HG03025 (cell line): ENCODE results near the gene C2CD4D.

Source experiments
- ATAC-seq: cut with Tn5 transposase; IDR thresholded peaks from one replicate; pipeline ENCODE4 v1.9.1; 2021; ENCODE audit warnings: mild to moderate bottlenecking, moderate library complexity; ENCODE audit not compliant: unreplicated experiment, low FRiP score

Gene C2CD4D

GRCh38 chr1:151799179-151800022 is 40.2 kb downstream of the C2CD4D start:
- ATAC-seq: no peak

DNA sequence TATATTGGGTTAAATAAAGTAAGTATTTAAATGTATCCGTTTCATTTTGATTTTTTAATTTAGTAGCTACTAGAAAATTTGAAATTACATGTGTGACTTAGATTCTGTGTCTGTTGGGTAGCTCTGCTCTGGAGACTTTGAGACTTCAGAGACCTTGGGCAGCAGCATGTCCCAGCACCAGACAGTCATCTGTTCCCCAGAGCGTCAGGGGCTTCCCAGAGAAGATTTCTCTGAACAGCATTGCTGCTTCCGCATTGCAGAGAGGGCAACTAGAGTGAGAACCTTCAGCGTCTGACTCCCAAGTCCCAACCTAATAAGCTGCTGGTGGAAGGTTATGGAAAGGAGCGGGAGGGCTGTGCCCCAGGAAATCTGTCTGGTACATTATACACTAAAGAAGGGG is 41.0 kb downstream of the C2CD4D start:
- ATAC-seq: no peak

DNA sequence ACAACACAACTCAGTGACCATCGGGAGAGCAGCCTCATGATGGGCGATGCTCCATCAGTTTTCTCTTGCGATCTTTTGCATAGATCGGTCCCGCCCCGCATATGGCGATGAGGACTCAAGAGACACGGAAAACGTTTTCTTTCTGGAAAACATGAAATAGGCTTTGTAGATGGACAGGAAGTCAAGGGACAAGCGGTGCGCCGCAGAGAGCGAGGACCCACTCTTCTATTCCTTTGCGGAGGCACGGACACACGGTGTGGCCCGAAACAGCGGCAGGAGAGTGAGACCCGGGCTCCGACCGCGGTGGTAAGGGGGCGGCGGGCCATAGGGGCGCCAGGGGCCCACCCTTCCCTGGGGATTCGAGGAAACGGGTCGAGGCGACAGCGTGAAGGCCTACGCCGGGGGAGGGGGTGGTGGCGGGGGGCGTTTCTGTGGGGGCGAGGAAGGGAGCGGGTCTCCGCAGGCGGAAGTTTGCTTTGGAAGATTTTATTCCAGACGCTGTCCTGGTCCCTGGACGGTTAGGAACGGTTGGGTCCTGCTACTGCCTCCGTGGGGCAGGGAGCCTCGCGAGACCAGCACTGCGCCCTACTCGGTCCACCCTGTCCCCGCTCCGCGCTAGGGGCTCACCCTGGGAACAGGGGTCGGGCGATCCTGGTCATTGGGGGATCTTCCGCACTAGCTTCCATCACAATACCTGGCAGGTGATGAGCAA is 48.5 kb downstream of the C2CD4D start:
- peak; percentile 7 for ATAC-seq

DNA sequence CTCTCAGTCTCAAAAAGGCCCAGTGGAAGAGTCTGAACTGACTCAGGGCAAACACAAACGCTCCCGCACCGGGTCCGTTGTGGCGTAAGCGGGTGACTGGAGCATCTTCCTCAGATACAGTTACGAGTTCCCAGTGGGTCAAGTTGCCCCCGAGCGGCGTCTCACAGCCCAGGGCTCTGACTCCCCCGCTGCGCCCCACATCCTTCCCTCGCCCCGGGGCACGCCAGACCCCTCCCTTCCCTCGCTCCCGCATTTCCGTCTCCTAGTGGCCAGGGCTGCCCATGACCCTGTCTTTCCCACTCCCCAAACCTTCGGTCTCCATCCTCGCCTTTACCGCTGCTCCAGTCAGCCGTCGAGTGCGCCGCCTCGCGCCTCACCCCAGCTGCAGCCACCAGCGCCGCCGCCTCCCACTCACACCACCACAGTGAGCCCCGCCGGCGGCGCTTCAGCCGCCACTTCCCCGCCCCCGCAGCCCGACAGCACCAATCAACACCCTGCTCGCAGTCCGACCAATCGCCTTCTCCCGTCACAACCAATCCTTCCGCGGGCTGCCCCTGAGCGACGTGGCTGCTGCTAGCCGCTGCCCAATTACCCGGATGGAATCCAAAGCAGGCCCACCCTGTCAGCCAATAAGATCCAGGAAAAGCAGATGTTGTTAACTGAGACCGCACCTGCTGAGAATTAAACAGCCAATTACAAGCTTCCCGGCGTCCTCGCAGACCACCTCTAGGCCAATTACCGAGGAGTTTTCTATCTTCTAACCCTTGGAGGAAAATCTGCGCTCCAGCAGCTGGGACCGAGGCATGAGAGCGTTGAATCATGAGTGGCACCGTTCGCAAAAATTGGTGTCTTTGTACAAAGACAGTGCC is 49.3 kb downstream of the C2CD4D start, which contains the start of gene TDRKH:
TSS of gene TDRKH (minus strand) at position 430 of the 869 bp plus-strand sequence. CDS start 7,478 bp downstream, outside the sequence.
- peak; percentile 92 for ATAC-seq
